ENCODE measurements around the gene CCDC68.

The CCDC68 gene

GRCh38 chr18:54942144-54942543, 17.1 kb downstream of the CCDC68 start:
- Histone ChIP-seq H3K36me3 (replicated peaks) (no peaks in the 10 kb centered on the region), H3K4me3 (ENCODE audit: low read depth, low read length) (no peak overlapping the region), H3K27ac (no peak overlapping the region), H3K27me3 (replicated peaks) (no peaks in the 10 kb centered on the region)
- DNase-seq = no peak
- no peak for TF ChIP-seq CTCF (IDR thresholded peaks at IDR 0.05; ENCODE audit: low read depth, low read length, missing control alignments)
- in situ Hi-C loops (cut with HindIII; ENCODE audit: low pct_ligation_motif_present, low sequenced_read_pairs) = no loop called here

GRCh38 chr18:54939361-54939917, 19.8 kb downstream of the CCDC68 start:
- H3K36me3 ChIP-seq (replicated peaks) = no peaks in the 10 kb centered on the region
- no peak for DNase-seq
- in situ Hi-C loops (cut with HindIII; ENCODE audit: low pct_ligation_motif_present, low sequenced_read_pairs) = no loop called here

GRCh38 chr18:54938506-54938905, 20.8 kb downstream of the CCDC68 start:
- Histone ChIP-seq H3K4me3 (ENCODE audit: low read depth, low read length) (no peak overlapping the region), H3K27me3 (replicated peaks) (no peaks in the 10 kb centered on the region), H3K27ac (no peak overlapping the region), H3K36me3 (replicated peaks) (no peaks in the 10 kb centered on the region)
- DNase-seq = no peak
- in situ Hi-C loops (cut with HindIII; ENCODE audit: low pct_ligation_motif_present, low sequenced_read_pairs) = no loop called here
- TF ChIP-seq CTCF (IDR thresholded peaks at IDR 0.05; ENCODE audit: low read depth, low read length, missing control alignments) = no peak

More at GRCh38 chr18:54939361-54939917, 19.8 kb downstream of the CCDC68 start:
- no peaks in the 10 kb centered on the region for H3K27me3 ChIP-seq (replicated peaks)
- no peak overlapping the region for H3K4me3 ChIP-seq (ENCODE audit: low read depth, low read length)
- H3K27ac ChIP-seq = no peak overlapping the region
- TF ChIP-seq CTCF (IDR thresholded peaks at IDR 0.05; ENCODE audit: low read depth, low read length, missing control alignments) = no peak

- DNase-seq = no peak
- no peak for TF ChIP-seq CTCF (IDR thresholded peaks at IDR 0.05; ENCODE audit: low read depth, low read length, missing control alignments)
- Histone ChIP-seq H3K36me3 (replicated peaks) (no peaks in the 10 kb centered on the region), H3K4me3 (ENCODE audit: low read depth, low read length) (no peak overlapping the region), H3K27ac (no peak overlapping the region), H3K27me3 (replicated peaks) (no peaks in the 10 kb centered on the region)
- in situ Hi-C loops (cut with HindIII; ENCODE audit: low pct_ligation_motif_present, low sequenced_read_pairs) = no loop called here
Observed at GRCh38 chr18:54932472-54932871, 26.8 kb downstream of the CCDC68 start.

GRCh38 chr18:54931152-54931551, 28.1 kb downstream of the CCDC68 start:
- peak; percentile 15 for TF ChIP-seq CTCF (IDR thresholded peaks at IDR 0.05; ENCODE audit: low read depth, low read length, missing control alignments)
- in situ Hi-C loops (cut with HindIII; ENCODE audit: low pct_ligation_motif_present, low sequenced_read_pairs) = no loop called here
- no peaks in the 10 kb centered on the region for H3K27me3 ChIP-seq (replicated peaks)
- H3K36me3 ChIP-seq (replicated peaks) = no peaks in the 10 kb centered on the region
- H3K4me3 ChIP-seq (ENCODE audit: low read depth, low read length) = no peak overlapping the region
- DNase-seq = no peak
- no peak overlapping the region for H3K27ac ChIP-seq

GRCh38 chr18:54928236-54928635, 31.0 kb downstream of the CCDC68 start:
- Histone ChIP-seq H3K27me3 (replicated peaks) (no peaks in the 10 kb centered on the region), H3K27ac (no peak overlapping the region), H3K36me3 (replicated peaks) (no peaks in the 10 kb centered on the region), H3K4me3 (ENCODE audit: low read depth, low read length) (no peak overlapping the region)
- in situ Hi-C loops (cut with HindIII; ENCODE audit: low pct_ligation_motif_present, low sequenced_read_pairs) = no loop called here
- no peak for TF ChIP-seq CTCF (IDR thresholded peaks at IDR 0.05; ENCODE audit: low read depth, low read length, missing control alignments)
- no peak for DNase-seq
